ENCODE data around the gene CPB2. TPM values are rescaled to one million over a fixed set of nuclear protein-coding genes. Genes with fewer than 3 reads are reported as not detected.

CPB2 gene
- total and polyA plus RNA-seq, 9 of the 15 experiments (the other 6 are each of a cell fraction or from before 2014, with no cell fraction given) = 0.03 to 0.16 (median 0.07) TPM; not detected in 6

GRCh38 chr13:46122304-46122703, 17.5 kb upstream of the CPB2 start:
- no peak overlapping the region for H3K4me3 ChIP-seq
- POLR2A ChIA-PET = no interaction called here
- TF ChIP-seq E2F5 (CRISPR knock-in tag; IDR thresholded peaks at IDR 0.05) (no peak), BRD4 (IDR thresholded peaks at IDR 0.05) (no peak), KHSRP (IDR thresholded peaks at IDR 0.05) (no peak), ZNF316 (IDR thresholded peaks at IDR 0.05) (peak; percentile 91), C11orf30 (IDR thresholded peaks at IDR 0.05; ENCODE audit: low read depth) (peak; percentile 84), ZNF239 (CRISPR knock-in tag; IDR thresholded peaks at IDR 0.05) (no peak), FOXA3 (CRISPR knock-in tag; conservative IDR thresholded peaks at IDR 0.05 in 1 of 2, IDR thresholded peaks at IDR 0.05 in 1 of 2) (no peak), MAFG (tag; conservative IDR thresholded peaks at IDR 0.05) (peak; percentile 72), MAFF (IDR thresholded peaks at IDR 0.05; ENCODE audit: low read length) (peak; percentile 90), OTX1 (CRISPR knock-in tag; IDR thresholded peaks at IDR 0.05) (no peak), MAFK (IDR thresholded peaks at IDR 0.05; ENCODE audit: low read length) (peak; percentile 92), CUX1 (CRISPR knock-in tag; IDR thresholded peaks at IDR 0.05) (no peak)
- in situ Hi-C loops (cut with MboI) = no loop called here
- H3K4me2 ChIP-seq (ENCODE audit: insufficient read depth, low read length) = no peak overlapping the region
- DNase-seq (ENCODE audit: extremely low read depth in 1 of 4, low spot score in 3 of 4) (no peak), FAIRE-seq (no peak), ATAC-seq (no peak)
- no peak overlapping the region for H2AFZ ChIP-seq (ENCODE audit: low read depth, low read length)
- no peaks in the 10 kb centered on the region for H4K20me1 ChIP-seq (replicated peaks; ENCODE audit: control insufficient read depth, insufficient read depth, low read length)
- H3K36me3 ChIP-seq (ENCODE audit: control insufficient read depth, insufficient read depth, low read length) = peaks cover 16% of the 10 kb centered on the region; the same call in 2 of the 3 replicates
- H3K79me2 ChIP-seq (ENCODE audit: control insufficient read depth, insufficient read depth, low read length) = no peaks in the 10 kb centered on the region
- H3K9me3 ChIP-seq (replicated peaks; ENCODE audit: control insufficient read depth, insufficient read depth, low read depth, low read length) = no peaks in the 10 kb centered on the region
- H3K27ac ChIP-seq (ENCODE audit: extremely low read depth, low read depth, low read length) = no peak overlapping the region
- WGBS (ENCODE audit: insufficient coverage, low coverage, missing lambda C conversion rate) = 86% methylated on average over 7 of the region's 7 CpGs
- no peak overlapping the region for H3K9ac ChIP-seq (ENCODE audit: insufficient read depth in 1 of 2, low read depth in 2 of 2, low read length in 2 of 2)
- CTCF ChIA-PET (ENCODE audit: low intra/inter-chr PET ratio) = no interaction called here
- intact Hi-C loops (cut with micrococcal nuclease) = no loop called here
- H3K9me1 ChIP-seq (ENCODE audit: control insufficient read depth, insufficient read depth, low read length) = no peaks in the 10 kb centered on the region
- peaks cover 5 to 46% of the 10 kb centered on the region in 2 experiments; a peak in 4 of 5 replicates for H3K4me1 ChIP-seq (replicated peaks in 1 of 2; ENCODE audit: control insufficient read depth in 2 of 2, insufficient read depth in 2 of 2, low read length in 2 of 2)
- no TSS peak for BruUV-seq (replicated peaks)
- no peaks in the 10 kb centered on the region for H3K27me3 ChIP-seq (ENCODE audit: control insufficient read depth in 2 of 2, insufficient read depth in 2 of 2, low read length in 2 of 2)
